ENCODE results near the gene FASTK.

DNA sequence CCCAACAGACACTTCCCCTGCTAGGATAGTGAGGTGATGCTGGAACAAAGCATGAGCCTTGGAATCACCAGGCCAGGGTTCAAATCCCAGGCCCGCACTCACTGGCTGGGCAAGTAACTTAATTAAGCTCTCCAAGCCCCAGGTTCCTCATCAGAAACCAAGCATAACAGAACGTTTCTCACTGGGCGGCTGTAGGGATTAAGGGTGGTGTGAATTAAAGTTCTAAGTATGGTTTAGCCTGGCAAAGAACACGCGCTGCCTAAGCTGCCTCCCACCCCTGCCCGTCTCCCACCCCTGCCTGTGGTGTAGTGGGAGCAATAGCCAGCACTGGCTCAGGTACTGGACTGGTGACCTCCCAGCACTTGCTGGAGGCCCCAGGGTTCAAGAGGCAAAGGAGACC, 15.6 kb downstream of the FASTK start:
- TF ChIP-seq TARDBP (IDR thresholded peaks at IDR 0.05), result no peak
- no peak for TF ChIP-seq ZNF384 (IDR thresholded peaks at IDR 0.05)
- TF ChIP-seq, protein P1, sequence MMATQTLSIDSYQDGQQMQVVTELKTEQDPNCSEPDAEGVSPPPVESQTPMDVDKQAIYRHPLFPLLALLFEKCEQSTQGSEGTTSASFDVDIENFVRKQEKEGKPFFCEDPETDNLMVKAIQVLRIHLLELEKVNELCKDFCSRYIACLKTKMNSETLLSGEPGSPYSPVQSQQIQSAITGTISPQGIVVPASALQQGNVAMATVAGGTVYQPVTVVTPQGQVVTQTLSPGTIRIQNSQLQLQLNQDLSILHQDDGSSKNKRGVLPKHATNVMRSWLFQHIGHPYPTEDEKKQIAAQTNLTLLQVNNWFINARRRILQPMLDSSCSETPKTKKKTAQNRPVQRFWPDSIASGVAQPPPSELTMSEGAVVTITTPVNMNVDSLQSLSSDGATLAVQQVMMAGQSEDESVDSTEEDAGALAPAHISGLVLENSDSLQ (IDR thresholded peaks at IDR 0.05), result no peak
- TF ChIP-seq FOXA1 (IDR thresholded peaks at IDR 0.05), result no peak
- no peak for TF ChIP-seq ELF4 (IDR thresholded peaks at IDR 0.05)
- no peak for TF ChIP-seq FOXM1 (IDR thresholded peaks at IDR 0.05; ENCODE audit: borderline replicate concordance)
- TF ChIP-seq NFRKB (IDR thresholded peaks at IDR 0.05), result no peak
- no peak for TF ChIP-seq SUZ12 (IDR thresholded peaks at IDR 0.05)
- TF ChIP-seq L3MBTL2 (conservative IDR thresholded peaks at IDR 0.05), result no peak
- no peak for TF ChIP-seq BHLHE40 (IDR thresholded peaks at IDR 0.05; ENCODE audit: borderline replicate concordance)

Measured in HEK293T (cell line).